Medulla oblongata (tissue), 1 donor: ENCODE measurements around the gene PLEKHA5.

Experiments
- DNase-seq: peaks from one replicate; pipeline ENCODE4 v3.0.0-alpha.2; 2015; ENCODE audit errors: extremely low spot score

Gene PLEKHA5

DNA sequence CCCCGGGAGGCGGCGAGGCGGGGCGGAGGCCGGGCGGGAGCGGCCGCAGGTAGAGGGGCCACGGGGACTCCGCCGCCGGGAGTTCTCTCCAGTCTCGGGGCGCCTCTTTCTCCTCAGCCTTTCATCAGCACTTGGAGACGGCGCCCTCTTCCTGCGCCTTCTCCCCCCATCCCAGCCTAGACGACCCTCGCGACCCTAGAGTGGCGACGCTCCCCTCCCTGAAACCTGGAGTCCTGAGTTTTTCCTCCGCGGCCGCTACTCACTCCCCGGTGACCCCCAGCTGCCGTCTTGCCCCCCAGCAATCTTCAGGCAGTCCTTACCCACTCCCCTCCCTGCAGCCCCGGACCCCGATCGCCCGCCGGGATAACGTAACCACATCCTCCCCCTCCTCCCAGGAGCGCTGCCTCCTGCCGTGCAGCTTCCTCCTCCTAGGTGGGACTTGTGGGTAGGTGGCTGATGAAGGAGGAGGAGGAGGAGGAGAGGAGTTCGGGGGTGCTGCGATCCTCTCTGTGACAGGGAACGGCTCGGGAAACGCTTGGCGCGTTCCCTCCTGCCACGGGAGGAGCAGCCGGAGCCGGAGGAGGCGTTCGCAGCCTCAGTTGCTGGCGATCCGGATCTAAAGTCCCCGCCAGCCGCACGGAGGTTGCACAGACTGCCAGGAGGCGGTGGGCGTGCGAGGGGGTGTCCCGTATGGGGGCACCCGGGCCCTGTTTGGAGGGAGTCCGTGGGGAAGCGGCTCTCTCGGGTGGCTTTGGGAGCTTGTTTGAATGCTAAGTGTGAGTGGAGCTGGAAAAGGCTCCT, 891 bp downstream of the PLEKHA5 start:
- DNase-seq: peak; percentile 19

DNA sequence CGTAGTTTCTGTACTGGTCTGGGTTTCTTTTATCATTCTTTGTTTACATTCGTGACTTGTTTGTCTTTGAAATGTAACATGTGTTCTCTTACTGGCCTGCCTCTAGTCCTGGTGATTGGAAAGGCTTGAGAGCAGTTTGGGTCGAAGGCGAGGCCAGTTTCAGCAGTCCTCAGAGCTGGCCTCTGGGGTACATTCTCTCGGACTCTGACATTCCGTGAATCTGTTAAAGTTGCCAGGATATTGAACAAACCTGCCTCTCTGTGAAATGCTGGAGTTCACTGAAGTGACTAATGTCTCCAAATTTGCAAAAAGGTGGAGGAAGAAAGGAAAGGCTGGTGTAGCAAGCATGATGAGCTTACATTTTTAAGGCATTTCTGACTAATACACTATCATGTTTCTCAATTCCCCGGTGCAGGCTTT, 1.5 kb downstream of the PLEKHA5 start:
- DNase-seq: peak; percentile 62

DNA sequence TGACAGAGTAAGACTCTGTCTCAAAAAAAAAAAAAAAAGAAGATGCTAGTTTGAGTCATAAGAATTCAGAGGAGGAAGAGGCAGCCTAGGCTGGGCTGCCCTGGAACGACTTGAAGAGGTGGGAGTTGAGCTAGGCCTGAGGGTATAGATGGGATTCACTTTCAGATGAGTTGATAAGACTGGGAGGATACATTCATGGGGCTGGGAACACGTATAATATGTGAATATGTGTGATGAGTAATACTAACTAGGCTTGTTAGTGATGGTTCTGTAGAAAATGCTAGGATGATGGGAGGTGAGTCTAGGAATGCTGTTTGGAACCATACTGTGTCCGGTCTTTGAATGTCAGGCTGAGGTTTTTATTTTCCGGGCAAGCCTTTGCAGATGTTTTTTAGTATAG, 9.0 kb downstream of the PLEKHA5 start:
- DNase-seq: no peak

DNA sequence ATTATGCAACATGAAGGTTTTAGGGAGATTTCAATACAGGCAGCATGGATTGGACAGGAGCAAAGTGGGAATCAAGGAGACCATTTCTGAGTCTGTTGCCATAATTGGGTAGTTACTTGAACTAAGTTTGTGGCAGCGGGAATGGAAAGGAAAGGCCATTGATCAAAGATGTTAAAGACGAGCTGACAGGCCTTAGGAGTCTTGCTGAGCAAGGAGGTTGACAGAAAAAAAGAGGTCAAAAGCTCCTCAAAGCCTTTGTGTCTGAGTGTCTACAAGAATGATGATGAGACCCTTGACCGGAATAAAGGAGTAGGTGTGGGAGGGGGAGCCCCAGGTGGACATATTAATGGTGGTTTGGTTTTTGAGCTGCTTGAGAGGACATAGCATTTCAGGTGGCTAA, 9.4 kb downstream of the PLEKHA5 start:
- no peak for DNase-seq

DNA sequence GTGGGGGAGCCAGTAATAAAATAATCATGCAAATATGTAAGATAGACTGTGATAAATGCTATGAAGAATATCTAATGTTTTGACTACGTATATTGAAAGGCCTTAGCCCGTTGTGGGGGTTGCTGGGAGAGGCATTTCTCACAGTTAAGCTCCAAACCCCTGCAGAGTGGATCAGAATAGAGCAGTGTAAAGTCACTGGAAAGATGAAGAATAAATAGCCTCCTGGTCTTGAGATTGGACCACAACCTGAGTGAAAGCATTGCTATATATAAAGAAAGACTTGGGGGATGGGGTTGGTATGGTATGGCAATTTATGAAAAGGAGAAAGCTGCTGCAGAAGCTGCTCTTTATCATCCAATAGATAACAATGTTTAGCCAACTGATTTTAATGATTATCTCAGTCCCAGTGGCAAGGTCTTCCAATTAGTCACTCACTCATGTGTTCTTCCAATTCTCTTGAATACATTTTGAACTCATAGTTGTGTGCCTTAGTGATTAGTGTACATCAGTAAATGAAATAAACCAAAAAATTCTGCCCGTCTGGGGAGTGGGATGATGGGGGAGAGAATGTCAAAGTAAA, 10.2 kb downstream of the PLEKHA5 start:
- DNase-seq: no peak

DNA sequence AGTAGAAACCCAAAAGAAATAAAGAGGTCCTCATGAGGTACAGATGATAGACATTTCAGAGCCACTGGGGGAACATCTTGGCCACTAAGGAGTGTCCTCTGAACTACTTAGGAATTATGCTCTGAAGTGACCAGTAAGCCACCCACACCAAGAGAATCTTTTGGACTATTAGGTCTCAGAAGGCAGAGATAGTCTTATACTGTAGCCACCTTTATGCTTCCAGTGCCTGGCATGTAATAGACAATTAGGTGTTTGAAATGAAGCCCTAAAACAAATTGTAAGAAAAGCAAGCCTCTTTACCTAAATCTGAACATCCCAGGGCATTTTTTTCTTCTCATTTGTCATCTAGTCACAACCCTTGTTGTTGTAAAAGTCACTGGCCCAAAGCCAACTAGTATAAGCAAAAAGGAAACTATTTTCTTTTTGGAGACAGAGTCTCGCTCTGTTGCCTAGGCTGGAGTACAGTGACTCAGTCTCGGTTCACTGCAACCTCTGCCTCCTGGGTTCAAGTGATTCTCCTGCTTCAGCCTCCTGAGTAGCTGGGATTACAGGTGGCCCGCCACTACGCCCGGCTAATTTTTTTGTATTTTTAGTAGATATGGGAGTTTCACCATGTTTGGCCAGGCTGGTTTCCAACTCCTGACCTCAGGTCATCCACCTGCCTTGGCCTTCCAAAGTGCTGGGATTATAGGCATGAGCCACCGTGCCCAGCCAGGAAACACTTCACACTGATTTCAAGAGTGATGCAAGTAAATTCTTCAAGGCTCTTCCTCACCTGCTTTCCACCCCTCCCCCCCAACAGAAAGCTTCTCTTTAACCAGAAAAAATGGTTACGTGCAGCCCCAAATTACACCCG, 11.1 kb downstream of the PLEKHA5 start:
- no peak for DNase-seq

DNA sequence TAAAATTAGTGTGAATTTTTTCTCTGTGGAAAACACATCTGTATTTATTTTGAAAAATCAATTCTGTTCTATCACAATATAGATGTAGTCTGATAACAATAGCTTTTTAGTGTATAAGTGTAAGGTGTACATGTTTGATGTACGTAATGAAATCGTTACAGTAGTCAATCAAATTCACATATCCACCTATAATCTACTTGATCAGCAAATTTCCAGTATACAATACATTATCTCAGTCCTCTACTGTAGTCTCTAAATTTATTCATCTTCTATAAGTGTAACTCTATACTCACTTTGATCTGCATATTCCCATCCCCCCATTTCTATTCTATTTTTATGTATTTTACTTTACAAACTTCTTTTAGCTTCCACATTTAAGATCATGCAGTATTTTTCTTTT, 13.0 kb downstream of the PLEKHA5 start:
- DNase-seq: no peak

DNA sequence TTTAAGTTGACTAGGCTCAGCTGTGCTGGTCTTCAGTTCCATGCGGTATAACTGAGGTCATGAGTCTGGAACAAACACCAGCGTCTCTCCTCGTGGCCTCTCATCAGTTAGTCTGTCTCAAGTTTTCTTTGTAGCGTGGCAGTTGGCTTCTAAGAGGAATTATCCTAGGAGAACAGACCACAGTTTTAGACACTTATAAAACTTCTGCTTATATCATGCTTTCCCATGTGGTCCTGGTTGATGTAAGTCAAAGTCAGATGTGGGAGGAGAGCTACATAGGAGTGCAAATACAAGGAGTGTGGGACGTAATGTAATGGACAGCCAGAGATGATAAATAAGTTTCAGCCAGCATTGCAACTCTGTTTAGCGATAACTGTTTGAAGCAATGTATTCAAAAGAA, 14.8 kb downstream of the PLEKHA5 start:
- DNase-seq: no peak

DNA sequence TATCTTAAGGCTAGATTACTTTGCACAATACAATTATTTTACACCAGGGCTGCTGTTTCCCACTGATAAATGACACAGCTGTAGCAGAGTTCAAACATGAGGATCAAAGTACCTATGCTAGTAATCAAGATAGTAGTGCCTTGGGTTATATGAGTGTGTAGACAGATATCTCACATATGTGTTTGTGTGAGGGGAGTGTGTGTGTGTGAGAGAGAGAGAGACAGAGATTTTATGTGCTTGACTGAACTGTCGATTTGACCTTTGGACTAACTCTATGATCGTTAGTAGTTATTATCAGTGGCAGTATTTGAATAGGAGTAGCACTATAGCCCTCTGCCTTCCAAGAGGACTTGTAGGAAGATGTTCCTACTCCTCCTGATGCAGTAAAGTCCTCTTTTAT, 15.5 kb downstream of the PLEKHA5 start:
- DNase-seq: no peak

DNA sequence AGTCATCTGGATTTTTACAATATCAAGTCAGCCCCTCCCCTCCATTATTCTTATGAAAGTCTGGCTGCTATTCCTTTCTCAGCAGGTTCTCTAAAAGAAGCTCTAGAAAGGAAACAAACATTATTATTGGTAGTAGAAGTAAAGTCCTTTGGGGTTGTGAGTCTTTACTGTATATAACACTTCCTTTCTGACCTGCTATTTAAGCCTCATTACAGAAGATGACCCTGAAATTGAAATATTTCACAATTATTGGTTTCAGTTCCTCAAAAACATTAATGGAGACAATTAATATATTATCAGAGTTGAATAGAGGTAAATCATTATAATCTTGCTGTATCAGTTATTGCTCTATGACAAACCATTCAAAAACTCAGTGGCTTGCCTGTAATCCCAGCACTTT, 19.3 kb downstream of the PLEKHA5 start:
- no peak for DNase-seq

DNA sequence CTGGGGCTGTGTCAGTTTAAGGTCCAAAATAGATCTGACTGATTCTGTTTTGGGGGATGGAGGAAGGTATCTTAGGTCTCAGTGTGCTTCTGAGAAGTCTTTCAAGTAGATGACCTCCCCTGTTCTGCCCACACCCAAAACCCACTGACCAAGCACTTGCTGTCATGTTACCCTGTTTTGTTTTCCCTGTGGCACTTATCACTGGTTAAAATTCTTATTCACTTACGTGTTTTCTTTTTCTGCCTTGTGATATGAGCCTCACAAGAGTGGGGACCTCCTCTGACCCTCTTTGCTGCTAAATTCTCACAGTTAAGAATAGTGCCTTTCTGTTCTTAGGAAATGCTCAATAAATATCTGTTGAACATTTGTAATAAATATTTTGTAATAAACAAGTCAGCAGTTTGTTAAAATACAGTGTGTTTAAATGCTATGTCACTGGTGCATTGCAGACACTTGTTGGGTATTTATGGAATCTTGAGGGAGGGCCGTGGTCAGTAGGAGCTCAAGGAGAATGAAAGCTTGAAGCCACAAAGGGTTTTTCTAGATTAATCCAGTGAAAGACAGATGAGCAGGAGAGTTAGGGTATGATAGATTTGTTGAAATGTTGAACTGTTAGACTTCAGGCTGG, 20.9 kb downstream of the PLEKHA5 start:
- no peak for DNase-seq

DNA sequence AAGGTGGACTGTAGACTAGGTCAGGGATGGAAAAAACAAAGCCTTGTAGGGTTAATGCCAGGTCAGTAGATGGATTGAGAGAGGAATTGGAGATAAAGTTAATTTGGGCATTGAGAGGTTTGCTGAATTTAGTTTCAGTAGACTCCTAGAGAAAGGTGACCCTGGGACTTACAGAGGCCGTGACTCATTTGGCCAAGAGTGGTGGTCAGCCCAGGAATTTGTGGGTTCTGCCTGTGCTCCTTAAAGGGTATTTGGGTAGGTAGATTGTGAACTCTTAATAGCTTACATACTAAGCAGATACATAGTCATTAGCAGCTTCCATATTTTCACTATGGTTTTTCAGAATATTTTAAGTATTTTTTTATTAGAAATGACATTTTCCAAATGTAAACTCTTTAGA, 21.8 kb downstream of the PLEKHA5 start:
- DNase-seq: no peak

DNA sequence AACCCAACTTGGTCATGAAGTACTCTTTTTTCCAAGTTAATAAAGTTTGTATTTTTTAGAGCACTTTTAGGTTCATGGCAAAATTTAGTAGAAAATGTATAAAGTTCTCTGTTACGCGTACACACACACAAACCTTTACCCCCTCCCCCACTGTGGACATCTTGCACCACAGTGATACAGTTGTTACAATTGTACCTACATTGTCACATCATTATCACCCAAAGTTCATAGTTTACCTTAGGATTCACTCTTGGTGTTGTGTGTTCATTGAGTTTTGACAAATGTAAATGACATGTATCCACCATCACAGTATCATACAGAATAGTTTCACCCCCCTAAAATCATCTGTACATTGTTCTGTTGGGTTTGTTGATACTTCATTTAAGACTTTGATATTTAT, 23.9 kb downstream of the PLEKHA5 start:
- no peak for DNase-seq

DNA sequence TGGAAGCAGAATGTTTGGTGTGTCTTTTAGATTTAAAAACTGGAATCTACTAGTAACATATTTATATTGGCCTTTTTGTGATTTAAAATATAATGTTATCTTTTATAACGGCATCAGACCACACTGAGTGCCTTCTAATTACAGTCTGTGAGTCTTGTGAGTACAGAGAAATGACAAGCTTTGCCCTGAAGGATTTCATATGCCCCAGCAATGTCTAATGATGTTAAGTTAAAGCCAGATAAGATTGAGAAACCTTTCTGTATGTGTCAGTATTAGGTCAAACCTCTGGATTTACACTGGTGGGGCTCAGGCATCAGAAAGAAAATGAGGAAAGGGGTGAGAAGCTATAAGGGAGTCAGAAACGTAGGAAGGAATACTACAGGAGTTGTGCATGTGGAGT, 25.2 kb downstream of the PLEKHA5 start:
- DNase-seq: no peak

DNA sequence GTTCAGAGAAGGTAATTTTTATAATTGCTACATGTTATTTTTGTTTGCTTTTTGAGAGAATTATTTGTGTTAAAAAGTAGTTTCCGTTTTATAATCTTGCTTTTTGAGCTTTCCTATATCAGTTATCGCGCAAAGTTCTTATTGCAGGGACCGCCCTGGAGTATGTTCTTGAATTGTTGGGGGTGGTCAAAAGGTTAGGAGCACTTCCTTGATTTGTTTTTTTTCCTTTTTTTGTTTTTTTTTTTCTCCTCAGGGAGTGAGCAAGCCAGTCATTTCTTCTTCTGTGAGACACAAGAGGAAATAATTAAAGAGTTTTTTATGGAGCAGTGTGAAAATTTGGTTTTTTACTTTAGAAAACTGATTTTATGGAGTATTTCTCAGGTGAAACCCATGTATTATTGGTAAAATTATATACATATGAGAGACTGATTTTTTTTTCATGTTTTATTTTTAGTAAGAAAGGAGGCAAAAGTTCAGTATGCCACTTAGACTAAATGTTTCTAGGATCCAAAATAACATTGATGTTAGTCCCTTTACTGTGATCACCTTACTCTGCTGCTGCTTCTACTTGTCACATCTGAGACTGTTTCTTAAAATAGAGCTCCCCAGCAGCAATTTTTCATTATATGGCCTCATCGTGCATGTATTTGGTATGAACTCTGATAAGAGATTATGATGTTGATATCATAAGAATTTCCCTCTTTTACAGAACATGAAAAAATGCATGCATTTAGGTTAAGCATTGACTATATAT, 26.6 kb downstream of the PLEKHA5 start:
- no peak for DNase-seq

DNA sequence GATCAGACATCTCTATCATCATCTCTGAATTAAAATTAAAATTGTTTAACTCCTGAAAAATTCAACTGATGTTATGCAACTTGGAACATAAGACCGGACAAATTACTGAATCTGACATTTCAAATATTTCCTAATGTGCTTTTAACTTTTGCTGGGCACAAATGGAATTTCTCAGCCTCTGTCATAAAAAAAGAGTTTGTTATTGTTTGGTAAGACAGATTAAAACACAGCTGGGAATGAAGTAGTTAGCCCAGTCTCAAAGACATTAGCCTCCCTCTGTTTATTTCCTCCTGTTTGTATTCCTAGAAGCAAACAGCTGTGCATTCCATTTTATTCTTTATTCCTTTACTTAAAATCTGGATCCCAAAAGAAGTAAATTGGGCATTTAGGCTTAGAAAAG, 29.4 kb downstream of the PLEKHA5 start:
- no peak for DNase-seq

DNA sequence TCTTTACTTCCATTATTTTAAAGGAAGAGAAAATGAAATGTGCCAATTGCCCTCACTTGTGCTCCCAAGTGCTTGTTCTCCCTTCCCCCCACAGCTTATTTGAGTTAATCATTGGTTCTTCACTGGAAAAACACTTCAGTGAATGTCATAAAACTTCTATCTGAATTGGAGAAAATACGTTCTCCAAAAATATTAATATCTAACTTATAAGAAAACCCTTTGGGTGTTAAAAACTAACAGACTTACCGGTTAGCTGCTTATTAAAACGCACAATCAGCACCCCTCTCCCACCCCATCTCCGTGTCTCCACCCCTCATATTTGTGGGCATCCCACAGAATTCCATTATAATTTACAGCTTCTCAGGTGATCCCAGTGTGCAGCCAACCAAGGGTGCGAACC, 31.7 kb downstream of the PLEKHA5 start:
- no peak for DNase-seq

DNA sequence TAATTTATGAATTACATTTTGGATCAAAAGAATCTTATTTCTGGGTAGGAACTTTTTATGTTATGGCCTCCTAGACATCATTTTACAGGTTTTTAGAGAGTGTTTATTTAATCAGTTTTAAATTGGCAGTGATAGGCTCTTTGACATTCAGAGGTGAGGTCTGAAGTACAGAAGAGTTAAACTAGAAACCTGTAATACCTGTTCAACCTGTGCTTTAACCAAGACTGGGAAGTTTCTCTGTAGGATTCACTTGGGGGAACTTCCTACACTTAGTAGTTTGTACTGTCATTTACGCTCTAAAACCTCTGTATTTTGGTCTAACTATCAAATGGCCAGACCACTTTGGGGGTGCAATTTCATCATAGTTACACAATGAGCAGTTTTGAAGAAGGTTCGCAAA, 35.9 kb downstream of the PLEKHA5 start:
- no peak for DNase-seq

DNA sequence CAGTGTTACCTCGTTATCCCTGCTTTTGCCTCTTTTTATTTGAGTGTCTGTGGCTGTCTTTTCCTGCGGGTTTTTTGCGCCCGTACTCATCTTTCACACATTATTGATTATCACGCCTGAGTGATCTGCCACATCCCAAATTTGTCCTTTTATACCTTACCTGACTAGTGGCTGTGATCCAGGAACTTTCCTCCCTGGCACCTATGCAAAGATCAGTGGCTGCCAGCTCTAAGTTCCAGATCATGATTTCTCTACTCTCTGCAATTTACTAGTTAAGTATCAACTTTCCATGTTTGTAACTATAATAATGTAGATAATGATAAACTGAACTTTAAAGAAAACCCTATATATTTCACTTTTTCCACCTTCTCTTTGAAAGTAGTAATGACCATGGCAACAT, 36.9 kb downstream of the PLEKHA5 start:
- DNase-seq: no peak

DNA sequence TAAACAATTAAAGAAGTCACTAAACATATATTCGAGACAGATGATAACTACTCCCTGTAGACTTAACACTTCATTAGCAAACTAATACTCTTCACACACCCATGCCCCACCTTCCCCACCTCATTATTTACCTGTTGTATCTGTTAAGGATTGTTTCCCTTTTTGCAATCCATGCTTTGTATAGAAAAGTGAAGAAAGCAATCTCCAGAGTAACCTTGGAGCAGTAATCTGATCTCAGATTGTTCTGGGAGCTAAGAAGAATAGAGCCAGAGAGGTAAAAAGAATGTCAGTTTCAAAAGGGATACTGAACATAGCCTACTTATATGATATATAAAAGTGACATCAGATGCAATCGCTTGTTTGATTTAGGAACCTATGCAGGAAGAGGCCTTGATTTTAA, 37.4 kb downstream of the PLEKHA5 start:
- no peak for DNase-seq

DNA sequence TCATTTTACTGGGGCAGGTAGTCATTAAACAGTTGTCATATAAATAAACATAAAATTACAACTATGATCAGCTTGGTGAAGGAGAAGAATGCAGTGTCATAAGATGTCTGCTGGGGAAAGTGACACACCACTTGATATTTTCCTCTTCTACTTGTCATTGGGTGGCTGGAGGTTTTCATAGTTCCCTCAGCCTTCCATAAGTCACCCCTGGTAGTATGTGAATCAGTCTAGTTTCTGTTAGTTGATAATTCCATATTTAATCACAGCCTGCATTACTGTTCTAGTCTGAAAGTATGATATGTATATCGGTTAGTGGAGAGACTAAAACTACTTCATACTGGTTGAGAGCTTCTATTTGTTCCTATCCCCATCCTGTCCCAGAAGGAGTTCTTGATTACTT, 38.2 kb downstream of the PLEKHA5 start:
- DNase-seq: no peak

DNA sequence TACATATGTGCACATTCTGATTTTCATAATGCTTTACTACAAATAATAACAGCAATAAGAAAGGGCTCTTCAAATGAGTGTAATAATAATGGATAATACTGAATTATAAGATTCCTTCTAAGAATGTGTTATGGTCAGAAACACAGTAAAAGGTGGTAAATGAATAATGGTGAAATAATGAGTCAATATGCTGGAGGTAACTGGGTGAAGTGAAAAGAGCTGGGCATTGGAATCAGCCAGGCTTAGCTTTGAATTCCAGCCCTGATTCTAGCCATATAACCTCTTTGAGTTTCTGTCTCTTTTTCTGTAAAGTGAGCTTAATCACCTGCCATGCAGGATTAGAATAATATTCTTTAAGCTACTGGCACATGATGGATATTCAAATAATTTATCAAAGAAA, 39.1 kb downstream of the PLEKHA5 start:
- no peak for DNase-seq
